HS-27A (cell line): ENCODE data around the gene BST2.
A peak's percentile ranks its signal among the peaks of the same experiment; 100 is the strongest.

Experiments used
- DNase-seq: peaks from one replicate; pipeline ENCODE4 v3.0.0-alpha.2; 2012; ENCODE audit warnings: low read depth, missing footprints

Gene BST2

DNA sequence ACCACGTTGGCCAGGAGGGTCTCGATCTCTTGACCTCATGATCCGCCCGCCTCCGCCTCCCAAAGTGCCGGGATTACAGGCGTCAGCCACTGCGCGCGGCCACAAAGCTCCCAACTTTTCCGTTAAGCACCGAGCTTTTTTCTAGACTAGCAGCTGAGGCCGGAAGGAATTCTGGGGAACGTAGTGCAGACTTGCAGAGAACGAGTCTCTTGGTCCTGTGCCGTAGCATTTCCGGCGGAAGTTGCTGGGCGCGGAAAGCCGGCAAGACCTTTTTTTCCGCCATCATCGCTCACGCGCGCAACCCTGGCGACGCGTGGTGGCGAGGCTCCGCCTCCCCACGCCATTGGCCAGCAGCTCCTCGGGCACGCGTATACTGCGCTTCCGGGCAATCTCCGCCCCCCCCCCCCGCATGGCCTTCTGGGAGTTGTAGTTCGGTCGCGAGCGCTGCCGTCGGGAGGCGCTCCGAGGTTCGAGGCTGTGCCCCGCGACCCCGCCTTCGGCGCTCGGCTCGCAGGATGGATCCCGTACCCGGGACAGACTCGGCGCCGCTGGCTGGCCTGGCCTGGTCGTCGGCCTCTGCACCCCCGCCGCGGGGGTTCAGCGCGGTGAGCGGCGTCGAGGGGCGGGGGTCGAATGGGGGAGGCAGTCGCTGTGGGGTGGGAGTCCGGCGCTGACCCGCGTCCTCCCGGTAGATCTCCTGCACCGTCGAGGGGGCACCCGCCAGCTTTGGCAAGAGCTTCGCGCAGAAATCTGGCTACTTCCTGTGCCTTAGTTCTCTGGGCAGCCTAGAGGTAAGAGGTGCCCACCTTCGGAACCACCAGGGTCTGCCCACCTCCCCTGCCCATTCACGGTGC is 14.4 kb upstream of the BST2 start, which contains the start of gene MVB12A:
Gene MVB12A, plus strand, starts transcription at position 427 of the 854 bp plus-strand sequence. Its CDS starts 89 bp downstream, at position 516.
- DNase-seq, result peak; percentile 95

- DNase-seq, result no peak
Measured at GRCh38 chr19:17419154-17419620, 13.8 kb upstream of the BST2 start.

GRCh38 chr19:17418710-17419109 is 13.3 kb upstream of the BST2 start:
- DNase-seq, result no peak

DNA sequence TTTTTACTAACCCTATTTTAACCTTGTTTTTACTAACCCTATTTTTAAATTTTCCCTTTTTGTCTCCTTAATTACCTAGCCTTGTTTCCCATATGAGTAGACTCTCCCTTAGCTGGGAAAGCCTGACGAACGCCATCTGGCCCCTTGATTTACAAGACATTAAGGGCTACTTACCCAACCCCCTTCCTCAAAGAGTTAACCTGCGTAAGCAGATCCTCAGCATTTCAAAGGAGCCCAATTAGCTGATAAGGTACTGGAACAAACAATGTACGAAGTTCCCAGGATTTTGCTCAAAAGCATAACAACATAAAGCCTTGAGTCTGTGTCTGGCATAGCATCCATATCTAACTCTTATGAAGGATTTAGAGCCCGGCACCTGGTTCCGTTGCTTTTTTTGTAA is 9.7 kb upstream of the BST2 start:
- no peak for DNase-seq

- DNase-seq, result no peak
Measured at GRCh38 chr19:17414097-17414496, 8.7 kb upstream of the BST2 start.

DNA sequence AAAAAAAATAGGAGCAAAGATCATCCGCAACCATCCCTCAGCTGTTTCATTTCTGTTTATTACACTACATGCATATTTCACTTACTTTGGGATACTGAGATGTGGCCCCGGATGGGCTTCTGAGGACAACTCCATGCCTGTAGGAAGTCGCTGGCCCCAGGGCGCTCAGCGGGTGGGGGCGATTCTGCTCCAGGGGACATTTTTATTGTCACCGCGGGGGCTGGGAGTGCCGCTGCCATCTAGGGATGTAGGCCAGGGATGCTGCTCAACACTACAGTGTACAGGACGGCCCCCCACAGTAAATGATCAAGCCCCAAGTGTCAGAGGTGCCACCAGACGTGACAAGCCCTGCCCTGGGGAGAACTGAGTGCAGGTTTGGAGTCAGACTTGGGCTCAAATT is 6.4 kb upstream of the BST2 start:
- no peak for DNase-seq

DNA sequence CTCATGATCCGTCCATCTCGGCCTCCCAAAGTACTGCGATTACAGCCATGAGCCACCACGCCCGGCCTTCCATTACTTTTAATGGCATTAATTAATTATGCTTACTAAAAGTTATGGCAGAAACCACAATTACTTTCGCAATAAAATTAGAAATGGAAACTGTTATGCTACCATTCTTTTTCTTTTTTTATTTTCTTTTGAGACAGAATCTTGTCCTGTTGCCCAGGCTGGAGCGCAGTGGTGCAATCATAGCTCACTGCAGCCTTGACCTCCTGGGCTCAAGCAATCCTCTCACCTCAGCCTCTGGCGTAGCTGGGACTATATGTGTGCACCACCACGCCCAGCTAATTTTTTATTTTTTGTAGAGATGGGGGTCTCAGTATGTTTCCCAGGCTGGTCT is 4.6 kb upstream of the BST2 start:
- DNase-seq, result no peak

DNA sequence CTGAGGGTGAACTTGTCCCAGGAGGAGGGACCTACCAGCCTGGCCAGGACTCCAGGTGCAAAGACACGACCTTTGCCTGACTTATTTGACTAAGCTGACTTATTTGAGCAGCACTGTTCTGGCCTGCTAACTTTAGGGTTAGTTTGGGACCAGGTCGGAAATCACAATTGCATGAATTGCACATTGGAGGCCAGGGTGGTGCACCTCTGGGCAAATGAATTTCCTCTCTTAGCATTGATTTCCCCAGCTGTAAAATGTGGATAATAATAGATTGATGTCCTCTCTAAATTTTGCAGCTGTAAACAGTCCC is 1.4 kb upstream of the BST2 start:
- no peak for DNase-seq

DNA sequence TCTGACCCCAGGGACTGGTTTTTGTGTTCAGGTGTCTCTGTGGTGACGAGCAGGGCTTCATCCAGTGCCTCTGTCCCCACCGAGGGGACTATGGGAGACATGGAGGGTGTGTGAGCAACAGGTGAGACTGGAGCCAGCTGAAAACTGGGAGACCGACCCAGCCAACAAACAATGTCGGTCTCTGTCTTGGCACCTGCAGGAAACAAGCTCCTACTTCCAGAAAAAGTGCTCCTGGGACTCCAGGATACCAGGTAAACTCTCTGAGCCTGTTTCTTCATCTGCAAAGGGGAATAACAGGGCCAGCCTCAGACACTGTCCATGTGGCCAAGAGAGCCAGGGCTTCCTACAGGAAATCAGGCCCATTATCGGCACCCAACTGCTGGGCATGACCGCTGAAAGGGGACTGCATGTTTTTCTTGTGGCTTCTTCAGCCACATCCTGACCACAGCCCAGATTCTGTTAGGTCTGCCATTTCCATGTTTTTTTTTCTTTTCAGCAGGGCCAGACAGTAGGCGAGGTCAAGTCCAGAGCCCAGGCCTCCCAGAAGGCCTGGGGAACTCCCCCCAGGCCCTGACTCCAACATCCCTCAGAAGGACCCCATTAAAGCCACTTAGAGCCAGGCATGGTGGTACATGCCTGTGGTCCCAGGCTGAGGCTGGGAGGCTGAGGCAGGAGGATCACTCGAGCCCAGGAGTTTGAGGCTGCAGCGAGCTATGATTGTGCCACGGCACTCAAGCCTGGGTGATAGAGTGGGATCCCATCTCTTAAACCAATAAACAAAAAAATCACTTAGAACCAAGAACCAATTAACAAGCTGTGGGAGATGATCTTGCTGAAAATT is 836 bp upstream of the BST2 start:
- DNase-seq, result no peak

DNA sequence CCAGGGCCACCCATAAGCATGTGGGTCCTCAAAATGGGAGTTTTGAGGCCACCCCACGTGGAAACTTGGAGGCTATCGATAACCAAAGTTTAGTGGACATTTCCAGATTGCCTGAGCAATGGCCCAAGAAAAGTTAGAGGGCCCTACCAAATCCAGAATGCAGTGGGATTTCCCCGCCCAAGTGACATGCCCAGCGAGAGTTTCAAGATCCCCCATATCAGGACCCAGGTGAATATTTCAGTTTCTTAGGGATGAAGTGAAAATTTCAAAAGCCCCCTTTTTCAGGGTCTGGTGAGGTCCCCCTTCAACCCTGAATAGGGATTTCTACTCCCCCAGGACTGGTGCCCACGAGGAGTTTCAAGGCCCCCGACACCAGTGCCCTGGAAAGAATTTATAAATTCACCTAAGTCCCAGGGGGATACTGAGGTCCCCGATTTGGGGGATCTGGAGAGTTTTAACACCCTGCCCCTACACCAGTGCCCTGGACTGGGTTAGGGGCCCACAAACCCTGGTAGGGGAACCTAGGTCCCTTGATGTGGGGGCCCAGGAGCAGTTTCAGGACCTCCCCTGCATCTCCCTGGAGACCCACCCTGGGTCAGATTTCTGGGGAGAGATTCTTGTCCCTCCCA is 695 bp downstream of the BST2 start:
- DNase-seq, result no peak

DNA sequence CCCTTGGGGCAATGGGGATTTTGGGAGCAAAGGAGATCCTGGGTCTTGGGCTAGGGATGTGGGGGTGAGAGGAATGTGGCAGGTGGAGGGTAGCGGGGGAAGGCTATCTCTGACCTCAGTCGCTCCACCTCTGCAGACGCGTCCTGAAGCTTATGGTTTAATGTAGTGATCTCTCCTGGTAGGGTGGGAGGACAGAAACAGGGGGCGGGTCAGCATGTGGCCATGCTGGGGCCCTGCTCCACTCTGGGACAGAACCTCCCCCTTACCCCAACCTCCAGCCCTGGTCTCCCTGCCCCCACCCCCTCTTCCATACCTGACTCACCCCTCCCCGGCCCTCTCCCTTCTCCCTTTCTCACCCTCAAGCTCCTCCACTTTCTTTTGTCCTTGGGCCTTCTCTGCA is 1.4 kb downstream of the BST2 start:
- no peak for DNase-seq

DNA sequence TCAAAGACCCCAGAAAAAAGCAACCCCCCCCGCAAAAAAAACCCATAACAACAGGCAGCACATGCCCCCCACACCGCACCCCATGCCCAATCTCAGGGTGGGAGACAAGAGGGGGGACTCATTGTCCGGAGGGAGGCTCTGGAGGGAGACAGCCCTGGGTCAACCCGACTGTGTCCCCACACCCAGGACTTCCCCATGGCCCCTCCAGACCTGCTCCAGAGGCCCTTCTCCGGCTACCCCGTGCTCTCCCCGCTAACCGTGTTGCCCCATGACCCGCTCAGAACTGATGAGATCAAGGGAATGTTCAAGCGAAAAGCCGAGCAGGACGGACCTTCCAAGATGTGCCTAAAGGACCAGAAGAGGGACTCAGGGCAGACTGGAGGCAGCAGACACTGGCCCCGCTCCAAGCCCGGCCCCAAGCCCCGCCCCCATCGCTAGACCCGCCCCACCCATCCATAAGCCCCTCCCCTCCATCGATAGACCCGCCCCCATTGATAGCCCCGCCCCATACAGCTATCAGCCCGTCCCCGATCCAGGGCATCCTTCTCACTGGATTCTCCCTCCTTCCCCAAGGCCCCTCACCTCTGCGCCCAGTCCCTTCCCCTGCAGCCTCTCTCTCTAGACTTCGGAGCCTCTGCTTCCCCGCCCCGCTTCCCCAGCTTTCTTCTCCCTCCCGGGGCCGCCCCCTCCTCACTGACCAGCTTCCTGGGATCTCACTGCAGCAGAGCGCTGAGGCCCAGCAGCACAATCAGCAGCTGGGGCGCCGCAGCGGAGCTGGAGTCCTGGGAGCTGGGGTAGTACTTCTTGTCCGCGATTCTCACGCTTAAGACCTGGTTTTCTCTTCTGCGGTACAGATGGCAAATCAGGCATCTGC is 2.2 kb downstream of the BST2 start:
- DNase-seq, result no peak

DNA sequence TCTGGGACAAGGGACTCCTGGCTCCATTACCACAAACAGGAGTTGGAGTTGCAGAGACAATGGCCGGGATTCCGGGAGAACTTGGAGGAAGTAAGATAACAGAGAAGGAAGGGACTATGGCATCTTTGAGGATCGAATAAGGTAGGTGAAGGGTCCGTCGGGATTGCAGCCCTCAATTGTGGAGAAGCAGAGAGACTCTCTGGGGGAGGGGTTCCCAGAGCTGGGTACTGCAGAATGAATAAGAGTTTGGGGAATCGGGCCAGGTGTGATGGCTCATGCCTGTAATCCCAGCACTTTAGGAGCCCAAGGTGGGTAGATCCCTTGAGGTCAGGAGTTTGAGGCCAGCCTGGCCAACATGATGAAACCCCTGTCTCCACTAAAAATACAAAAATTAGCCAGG is 3.8 kb downstream of the BST2 start:
- no peak for DNase-seq

DNA sequence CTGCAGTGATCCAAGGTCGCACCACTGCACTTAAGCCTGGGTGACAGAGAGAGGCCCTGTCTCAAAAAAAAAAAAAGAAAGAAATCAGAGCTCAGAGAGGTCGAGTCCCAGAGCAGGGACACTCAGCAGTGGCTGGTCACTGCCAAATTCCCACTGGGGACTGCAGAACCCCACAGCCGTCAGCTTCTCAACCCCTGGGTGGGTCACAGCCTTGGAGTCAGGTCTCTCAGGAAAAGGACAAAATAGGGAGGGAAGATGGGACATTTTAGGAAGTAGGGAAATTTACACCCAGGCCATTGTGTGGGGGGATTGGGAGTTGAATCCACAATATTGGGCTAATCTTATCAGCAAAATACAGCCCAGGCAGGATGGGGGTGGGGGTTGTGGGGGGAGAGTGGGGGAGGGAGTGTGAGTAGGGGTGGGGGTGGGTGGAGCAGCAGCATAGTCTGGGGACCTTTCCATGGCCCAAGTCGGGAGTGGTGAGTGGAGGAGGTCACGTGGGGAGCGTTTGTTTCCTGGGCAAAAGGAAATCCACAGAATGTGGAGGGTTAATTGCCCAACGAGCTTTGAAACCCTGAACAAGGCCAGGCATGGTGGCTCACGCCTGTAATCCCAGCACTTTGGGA is 6.4 kb downstream of the BST2 start:
- no peak for DNase-seq

GRCh38 chr19:17394891-17395415 is 10.5 kb downstream of the BST2 start:
- DNase-seq, result no peak

DNA sequence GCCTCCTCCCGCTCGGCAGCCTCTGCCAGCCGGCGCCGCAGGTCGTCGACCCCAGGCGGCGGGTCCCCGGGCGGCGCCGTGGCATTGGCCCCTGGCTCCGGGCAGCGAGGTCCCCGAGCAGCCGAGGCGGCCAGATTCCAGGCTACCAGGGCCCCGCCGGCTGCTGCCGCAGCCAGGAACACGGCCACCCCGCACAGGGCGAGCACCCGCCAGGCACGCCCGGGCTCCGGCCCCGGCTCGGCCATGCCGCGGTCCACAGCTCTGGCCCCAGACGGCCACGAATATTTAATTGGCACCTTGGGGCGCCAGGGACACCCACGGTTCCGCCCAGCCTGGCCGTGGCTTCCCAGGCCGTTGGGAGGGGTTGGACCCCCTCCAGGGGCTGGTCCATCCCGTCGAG is 11.5 kb downstream of the BST2 start, which contains the start of gene CCDC194:
Gene CCDC194, minus strand, starts transcription at position 283 of the 400 bp plus-strand sequence. Its CDS starts 38 bp downstream, at position 245.
- DNase-seq, result no peak

GRCh38 chr19:17393002-17393401 is 12.4 kb downstream of the BST2 start:
- DNase-seq, result no peak

DNA sequence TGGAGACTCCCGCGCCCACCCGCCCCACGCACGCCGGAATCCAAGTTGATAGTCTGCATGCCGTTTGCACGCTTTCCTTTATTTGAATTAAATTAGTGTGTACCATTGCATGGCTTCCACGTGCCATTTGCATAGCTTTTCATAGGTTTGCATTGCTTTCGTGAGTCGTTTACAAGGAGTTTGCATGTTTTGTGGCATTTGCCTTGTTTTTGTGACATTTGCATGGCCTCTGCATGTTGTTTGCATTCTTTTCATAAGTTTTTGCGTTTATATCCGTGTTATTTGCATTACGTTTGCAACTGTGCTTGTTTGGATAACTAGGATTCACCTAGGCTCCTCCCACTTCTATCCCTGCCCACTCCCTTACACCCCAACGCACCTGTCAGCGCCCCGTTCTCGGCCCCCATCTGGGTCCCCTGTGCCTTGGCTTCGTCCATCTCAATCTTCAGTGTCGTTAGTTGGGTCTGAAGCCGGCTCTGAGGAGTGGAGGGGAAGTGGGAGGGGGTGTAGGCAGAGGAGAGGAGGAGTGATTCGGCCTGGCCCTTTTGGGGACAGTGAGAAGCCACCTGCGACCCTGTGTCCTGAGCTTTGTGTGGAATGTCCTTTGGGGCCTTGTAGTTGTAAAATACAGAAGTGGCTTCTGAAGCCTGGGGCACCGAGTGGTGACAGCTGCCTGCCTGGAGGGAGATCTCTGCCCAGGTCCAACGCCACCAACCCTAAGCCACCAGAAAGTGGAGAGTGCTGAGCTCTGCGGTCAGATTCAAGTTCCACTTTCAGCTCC is 13.9 kb downstream of the BST2 start:
- DNase-seq, result no peak

GRCh38 chr19:17390665-17391370 is 14.6 kb downstream of the BST2 start:
- DNase-seq, result no peak
